Measurements from ENCODE around the gene WTIP.

WTIP gene

DNA sequence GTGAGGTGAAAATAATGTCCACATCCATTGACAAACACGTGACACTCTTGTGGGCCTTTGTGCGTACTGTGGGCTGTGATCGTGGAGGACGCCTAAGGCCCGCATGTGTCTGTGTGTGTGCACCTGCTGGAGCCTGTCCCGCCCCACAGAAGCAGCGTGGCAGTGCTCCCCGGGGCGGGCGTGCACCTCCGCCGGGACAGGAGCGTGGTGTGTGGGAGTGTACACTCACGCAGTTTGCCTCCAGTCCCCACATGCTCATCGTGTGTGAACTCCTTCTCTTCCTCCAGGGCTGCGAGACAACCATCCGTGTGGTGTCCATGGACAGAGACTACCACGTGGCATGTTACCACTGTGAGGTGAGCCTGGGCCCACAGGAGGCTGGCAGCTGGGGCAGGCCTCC lies 13.9 kb downstream of the WTIP start:
- Histone ChIP-seq H3K36me3 (ENCODE audit: low read length) (no peaks in the 10 kb centered on the region), H3K27ac (ENCODE audit: low read depth, low read length) (no peak overlapping the region), H3K9me3 (ENCODE audit: insufficient read depth, low read length) (no peaks in the 10 kb centered on the region), H3K4me3 (ENCODE audit: insufficient read depth, low read length, poor library complexity, severe bottlenecking) (no peak overlapping the region), H3K4me2 (ENCODE audit: low read depth, low read length, poor library complexity, severe bottlenecking) (no peak overlapping the region), H3K9me2 (replicated peaks; ENCODE audit: insufficient read depth, low read length) (no peaks in the 10 kb centered on the region), H3K9ac (ENCODE audit: low read length) (no peak overlapping the region), H2AFZ (ENCODE audit: low read depth, low read length, severe bottlenecking) (no peak overlapping the region), H3F3A (ENCODE audit: insufficient read depth) (no peaks in the 10 kb centered on the region), H3K27me3 (ENCODE audit: low read length) (no peaks in the 10 kb centered on the region), H3K79me2 (ENCODE audit: insufficient read depth, low read length) (no peaks in the 10 kb centered on the region), H4K20me1 (ENCODE audit: low read depth, low read length) (no peaks in the 10 kb centered on the region)
- no peak for TF ChIP-seq EZH2phosphoT487 (conservative IDR thresholded peaks at IDR 0.05; ENCODE audit: low read length)
- no peak for TF ChIP-seq CTCF (IDR thresholded peaks at IDR 0.05; ENCODE audit: insufficient read depth, low read length, poor library complexity, severe bottlenecking)

DNA sequence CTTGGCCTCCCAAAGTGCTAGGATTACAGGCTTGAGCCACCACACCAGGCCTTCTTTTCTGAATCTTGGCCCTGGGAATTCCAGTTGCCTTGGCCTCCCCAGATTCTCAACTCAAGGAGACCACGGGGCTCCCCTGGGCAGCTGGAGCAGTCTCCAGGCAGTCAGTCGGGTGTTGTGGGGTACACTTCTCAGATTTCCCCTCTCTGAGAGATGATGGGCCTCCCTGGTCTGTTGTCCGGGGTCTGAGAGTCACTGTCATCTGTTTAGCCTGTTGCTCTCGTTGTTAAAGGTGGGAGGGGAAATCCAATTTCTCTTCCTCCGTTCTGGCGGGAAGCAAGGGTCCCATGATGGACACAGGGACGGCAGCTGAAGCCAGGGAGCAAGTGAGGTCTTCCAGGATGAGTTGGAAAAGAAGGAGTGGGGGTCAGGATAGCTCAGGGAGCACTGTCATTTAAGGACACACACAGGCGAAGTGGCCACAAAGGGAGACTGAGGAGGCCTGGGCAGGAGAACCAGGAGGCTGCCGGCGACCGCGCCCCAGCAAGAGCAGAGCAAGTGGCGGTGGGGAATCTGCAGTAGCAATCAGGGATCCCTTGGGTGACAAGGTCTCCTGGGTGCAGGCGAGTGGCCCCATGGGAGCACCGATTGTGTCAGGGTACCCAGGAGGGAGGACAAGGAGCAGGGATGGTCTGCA lies 15.7 kb downstream of the WTIP start:
- H2AFZ ChIP-seq (ENCODE audit: low read depth, low read length, severe bottlenecking): no peak overlapping the region
- no peak overlapping the region for H3K4me3 ChIP-seq (ENCODE audit: insufficient read depth, low read length, poor library complexity, severe bottlenecking)
- no peak overlapping the region for H3K27ac ChIP-seq (ENCODE audit: low read depth, low read length)

DNA sequence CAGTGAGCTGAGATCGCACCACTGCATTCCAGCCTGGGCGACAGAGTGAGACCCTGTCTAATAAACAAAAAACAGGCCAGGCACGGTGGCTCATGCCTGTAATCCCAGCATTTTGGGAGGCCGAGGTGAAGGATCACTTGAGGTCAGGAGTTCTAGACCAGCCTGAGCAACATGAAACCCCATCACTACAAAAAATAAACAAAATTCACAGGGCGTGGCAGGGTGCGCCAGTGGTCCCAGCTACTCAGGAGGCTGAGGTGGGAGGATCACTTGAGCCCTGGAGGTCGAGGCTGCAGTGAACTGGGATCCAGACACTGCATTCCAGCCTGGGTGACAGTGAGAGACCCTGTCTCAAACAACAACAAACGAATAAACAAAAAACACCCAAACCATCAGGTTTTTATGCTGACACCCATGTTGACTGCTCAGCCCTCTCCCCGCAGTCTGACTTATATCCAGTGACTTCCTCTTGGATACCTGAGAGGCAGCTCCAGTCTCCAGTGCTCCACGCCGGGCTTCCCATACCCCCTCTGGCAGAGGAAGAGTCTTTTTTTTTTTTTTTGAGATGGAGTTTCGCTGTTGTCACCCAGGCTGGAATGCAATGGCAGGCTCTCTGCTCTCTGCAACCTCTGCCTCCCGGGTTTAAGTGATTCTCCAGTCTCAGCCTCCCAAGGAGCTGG lies 17.7 kb downstream of the WTIP start:
- H3K9me2 ChIP-seq (replicated peaks; ENCODE audit: insufficient read depth, low read length): no peaks in the 10 kb centered on the region
- H3K27me3 ChIP-seq (ENCODE audit: low read length): no peaks in the 10 kb centered on the region
- no peaks in the 10 kb centered on the region for H3K36me3 ChIP-seq (ENCODE audit: low read length)
- TF ChIP-seq CTCF (IDR thresholded peaks at IDR 0.05; ENCODE audit: insufficient read depth, low read length, poor library complexity, severe bottlenecking) (no peak), EZH2phosphoT487 (conservative IDR thresholded peaks at IDR 0.05; ENCODE audit: low read length) (no peak)
- no peak overlapping the region for H3K27ac ChIP-seq (ENCODE audit: low read depth, low read length)
- no peaks in the 10 kb centered on the region for H3K79me2 ChIP-seq (ENCODE audit: insufficient read depth, low read length)
- H4K20me1 ChIP-seq (ENCODE audit: low read depth, low read length): no peaks in the 10 kb centered on the region
- no peak overlapping the region for H3K4me3 ChIP-seq (ENCODE audit: insufficient read depth, low read length, poor library complexity, severe bottlenecking)
- H3K4me2 ChIP-seq (ENCODE audit: low read depth, low read length, poor library complexity, severe bottlenecking): no peak overlapping the region
- H3F3A ChIP-seq (ENCODE audit: insufficient read depth): no peaks in the 10 kb centered on the region
- no peak overlapping the region for H2AFZ ChIP-seq (ENCODE audit: low read depth, low read length, severe bottlenecking)
- H3K9ac ChIP-seq (ENCODE audit: low read length): no peak overlapping the region
- no peaks in the 10 kb centered on the region for H3K9me3 ChIP-seq (ENCODE audit: insufficient read depth, low read length)

More for the DNA sequence above, 15.7 kb downstream of the WTIP start:
- no peaks in the 10 kb centered on the region for H3K27me3 ChIP-seq (ENCODE audit: low read length)
- no peaks in the 10 kb centered on the region for H3K9me3 ChIP-seq (ENCODE audit: insufficient read depth, low read length)
- no peaks in the 10 kb centered on the region for H4K20me1 ChIP-seq (ENCODE audit: low read depth, low read length)
- H3K79me2 ChIP-seq (ENCODE audit: insufficient read depth, low read length): no peaks in the 10 kb centered on the region
- no peak overlapping the region for H3K9ac ChIP-seq (ENCODE audit: low read length)
- no peaks in the 10 kb centered on the region for H3F3A ChIP-seq (ENCODE audit: insufficient read depth)
- no peaks in the 10 kb centered on the region for H3K9me2 ChIP-seq (replicated peaks; ENCODE audit: insufficient read depth, low read length)
- H3K4me2 ChIP-seq (ENCODE audit: low read depth, low read length, poor library complexity, severe bottlenecking): no peak overlapping the region
- TF ChIP-seq CTCF (IDR thresholded peaks at IDR 0.05; ENCODE audit: insufficient read depth, low read length, poor library complexity, severe bottlenecking) (no peak), EZH2phosphoT487 (conservative IDR thresholded peaks at IDR 0.05; ENCODE audit: low read length) (no peak)
- no peaks in the 10 kb centered on the region for H3K36me3 ChIP-seq (ENCODE audit: low read length)

Data from SU-DHL-6 (cell line).